ENCODE measurements around the gene TNNI2.
"Not testable (repeated sequence)": the region's sequence is repeated elsewhere in the genome, so short reads cannot be mapped to it uniquely, and the experiment has no call there.

TNNI2 gene

DNA sequence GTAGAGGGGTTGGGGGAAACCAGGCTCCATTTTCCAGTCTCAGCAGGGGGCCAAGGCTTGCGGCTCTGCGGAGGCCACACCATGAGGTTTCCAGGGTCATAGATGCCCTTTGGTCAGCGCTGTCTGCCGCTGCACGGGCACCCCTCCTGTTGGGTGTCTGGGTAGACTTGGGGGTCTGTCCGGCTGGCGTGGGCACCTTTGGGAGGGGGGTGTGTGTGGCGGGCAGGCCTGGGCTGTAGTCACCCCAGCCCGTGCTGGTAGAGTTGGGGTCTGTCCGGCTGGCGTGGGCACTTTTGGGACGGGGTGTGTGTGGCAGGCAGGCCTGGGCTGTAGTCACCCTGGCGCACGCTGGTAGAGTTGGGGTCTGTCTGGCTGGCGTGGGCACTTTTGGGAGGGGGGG lies 32.8 kb downstream of the TNNI2 start:
- no peak for DNase-seq (ENCODE audit: low read depth in 2 of 2, low spot score in 1 of 2)

DNA sequence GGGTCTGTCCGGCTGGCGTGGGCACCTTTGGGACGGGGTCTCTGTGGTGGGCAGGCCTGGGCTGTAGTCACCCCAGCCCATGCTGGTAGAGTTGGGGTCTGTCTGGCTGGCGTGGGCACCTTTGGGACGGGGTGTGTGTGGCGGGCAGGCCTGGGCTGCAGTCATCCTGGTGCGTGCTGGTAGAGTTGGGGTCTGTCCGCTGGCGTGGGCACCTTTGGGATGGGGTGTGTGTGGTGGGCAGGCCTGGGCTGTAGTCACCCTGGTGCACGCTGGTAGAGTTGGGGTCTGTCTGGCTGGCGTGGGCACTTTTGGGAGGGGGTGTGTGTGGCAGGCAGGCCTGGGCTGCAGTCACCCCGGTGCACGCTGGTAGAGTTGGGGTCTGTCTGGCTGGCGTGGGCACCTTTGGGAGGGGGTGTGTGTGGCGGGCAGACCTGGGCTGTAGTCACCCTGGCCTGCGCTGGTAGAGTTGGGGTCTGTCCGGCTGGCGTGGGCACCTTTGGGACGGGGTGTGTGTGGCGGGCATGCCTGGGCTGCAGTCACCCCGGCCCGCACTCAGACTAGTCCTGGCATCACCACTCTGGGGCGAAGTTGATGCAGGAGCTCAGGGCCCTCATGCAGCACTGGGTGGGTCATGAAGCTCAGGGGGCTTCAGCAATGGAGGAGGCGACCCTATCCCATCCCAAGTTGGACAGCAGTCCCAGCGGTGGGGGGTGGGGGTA lies 33.6 kb downstream of the TNNI2 start:
- DNase-seq (ENCODE audit: low read depth in 2 of 2, low spot score in 1 of 2), result no peak

DNA sequence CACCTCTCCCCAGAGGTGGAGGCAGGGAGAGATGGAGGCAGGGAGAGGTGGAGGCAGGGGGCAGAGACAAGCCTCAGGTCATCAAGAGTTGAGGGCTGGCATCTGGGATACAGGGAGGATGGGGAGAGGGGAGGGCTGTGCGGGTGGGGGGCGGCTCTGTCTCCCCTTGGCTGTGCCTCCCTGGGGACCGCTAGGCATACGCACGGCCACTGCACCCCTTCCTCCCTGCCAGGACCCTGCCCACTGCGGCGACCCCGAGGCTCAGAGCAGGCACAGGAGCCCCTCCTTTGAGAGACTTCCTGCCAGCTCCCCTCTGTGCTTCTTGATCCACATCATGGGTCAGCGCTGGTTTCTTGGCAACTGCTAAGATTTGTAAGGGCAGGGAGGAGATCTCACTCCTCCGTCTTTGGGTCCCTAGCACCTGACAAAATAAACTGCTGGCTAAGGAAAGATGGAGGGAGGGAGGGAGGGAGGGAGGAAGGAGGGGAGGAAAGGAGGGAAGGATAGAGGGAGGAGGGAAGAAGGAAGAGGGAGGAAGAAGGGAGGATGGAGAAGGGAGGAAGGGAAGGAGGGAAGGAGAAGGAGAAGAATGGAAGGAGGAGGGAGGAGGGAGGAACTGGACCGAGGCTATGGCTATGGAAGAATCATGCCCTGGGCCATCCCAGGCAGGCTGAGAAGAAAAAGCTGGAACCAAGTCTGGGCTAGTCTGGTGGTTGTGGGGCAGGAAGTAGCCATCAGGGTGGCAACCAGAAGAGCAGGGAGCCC lies 34.4 kb downstream of the TNNI2 start:
- no peak for DNase-seq (ENCODE audit: low read depth in 2 of 2, low spot score in 1 of 2)

DNA sequence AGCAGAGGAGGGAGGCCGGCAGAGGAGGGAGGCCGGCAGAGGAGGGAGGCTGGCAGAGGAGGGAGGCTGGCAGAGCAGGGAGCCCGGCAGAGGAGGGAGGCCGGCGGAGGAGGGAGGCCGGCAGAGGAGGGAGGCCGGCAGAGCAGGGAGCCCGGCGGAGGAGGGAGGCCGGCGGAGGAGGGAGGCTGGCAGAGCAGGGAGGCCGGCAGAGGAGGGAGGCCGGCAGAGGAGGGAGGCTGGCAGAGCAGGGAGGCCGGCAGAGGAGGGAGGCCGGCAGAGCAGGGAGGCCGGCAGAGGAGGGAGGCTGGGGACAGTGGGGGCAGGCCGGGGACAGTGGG lies 35.0 kb downstream of the TNNI2 start:
- not testable (repeated sequence) for DNase-seq (ENCODE audit: low read depth in 2 of 2, low spot score in 1 of 2)

DNA sequence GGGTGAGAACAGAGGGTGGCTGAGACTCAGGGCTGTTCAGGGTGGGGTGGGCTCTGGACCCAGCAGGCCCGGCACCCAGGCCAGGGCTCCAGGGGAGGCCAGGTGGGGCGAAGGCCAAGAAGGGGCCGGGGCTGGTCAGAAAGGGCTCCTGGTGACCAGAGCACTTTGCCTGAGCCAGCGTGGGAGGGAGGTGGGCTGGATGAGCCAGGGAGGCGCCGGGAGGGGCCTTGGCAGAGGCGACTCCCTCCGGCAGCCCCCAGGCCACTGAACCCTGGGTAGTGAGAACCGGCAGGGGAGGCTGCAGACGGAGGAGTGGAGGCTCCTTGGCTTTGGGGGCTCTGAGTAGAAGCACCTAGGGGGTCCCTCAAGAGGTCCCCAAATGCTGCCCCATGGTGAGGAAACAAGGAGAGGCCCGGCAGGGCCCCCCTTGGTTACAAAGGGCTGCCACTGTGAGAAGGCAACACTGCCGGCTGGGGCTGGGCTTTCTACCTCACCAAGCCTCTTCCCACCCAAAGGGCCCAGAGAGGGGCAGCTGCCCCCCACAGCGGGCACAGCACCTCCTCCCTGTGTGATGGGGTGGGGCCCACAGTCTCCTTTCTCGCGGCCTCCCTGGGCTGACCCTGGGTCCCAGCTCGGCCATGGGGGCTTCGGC lies 35.8 kb downstream of the TNNI2 start:
- not testable (repeated sequence) for DNase-seq (ENCODE audit: low read depth in 2 of 2, low spot score in 1 of 2)

DNA sequence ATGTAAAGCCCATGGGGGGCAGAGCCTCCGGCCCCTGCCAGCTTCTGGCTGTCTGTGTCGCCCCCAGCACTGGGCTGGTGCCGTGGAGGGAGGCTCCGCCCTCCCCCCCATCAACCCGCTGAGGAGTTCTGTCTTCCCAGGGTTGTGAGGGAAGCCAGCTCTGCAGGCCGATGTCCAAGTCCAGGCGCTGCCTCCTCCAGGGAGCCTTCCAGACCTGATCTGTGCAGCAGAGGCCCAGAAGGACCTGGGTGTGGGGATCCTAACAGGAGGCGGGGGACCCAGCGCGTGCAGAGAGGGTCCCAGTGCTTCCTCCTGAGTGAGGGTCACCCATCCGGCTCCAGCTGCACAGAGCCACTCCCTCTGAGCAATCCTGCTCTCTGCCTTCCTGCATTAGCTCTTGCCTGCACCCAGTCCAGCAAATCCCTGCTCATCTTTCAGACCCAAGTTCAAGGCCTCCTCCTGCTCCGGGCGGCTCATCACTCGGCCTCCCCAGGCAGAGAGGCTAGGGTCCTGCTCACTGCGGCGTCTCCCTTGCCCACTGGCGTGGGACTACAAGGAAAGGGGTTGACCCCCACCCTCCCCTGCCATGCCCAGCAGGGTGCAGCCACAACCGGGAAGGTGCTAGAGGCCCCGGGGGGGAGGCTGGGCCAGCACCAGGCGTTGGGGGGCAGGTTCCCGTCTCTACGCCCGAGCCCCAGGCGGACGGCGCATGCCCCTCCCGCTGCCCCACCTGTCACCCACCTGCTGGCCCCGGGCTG lies 36.5 kb downstream of the TNNI2 start:
- no peak for DNase-seq (ENCODE audit: low read depth in 2 of 2, low spot score in 1 of 2)

DNA sequence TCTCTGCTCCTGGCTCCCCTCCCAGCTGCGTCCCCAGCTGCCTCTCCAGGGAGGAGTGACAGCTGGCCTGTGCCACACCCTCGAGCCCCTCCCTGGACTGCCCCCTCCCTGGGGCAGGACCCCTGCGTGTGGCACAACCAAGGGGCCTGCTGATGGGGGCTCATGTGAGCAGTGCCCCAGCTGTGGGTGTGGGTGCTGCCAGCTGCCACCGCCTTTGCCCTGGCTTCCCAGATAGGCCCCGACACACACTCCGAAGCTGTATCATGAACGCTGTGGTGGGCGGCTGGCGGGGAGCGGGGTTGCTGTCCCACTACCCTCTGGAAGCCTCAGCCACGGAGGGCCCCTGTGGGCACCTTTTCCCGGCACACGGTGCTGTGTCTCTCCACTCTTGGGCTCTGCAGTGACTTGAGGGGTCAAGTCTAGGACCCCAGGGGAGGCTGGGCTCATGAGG lies 37.1 kb downstream of the TNNI2 start:
- DNase-seq (ENCODE audit: low read depth in 2 of 2, low spot score in 1 of 2), result not testable (repeated sequence)

DNA sequence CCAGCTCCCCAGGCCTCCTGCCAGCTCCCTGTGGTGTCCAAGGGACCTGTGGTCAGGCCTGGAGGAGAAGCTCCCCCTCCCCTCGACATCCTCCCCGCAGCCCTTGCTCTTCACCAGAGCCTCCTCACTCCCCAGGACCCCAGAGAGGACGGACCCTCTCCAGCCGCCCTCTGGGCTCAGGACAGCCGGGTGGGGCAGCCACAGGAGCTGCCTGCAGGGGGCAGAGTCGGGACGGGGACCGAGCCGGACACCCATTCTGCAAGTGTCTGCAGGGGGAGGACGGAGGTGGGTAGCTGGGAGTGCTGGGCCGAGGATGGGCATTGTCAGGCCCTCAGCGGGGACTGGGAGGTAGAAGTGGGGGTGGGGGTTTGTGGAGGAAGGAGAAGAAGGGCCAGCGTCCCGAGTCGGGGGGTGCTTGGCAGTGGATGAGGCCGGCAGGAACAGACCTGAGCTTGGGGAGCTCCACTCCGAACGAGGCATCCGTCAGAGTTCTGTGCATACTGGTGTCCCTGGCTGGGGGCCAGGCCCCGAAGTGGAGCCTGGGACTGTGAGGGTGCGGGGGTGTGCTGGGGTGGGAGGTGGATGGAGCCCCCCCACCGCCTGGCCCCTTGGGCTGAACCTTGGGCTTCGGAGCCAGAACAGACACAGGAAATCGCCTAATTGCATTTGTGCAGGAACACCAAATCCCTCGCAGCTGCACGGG lies 37.7 kb downstream of the TNNI2 start:
- no peak for DNase-seq (ENCODE audit: low read depth in 2 of 2, low spot score in 1 of 2)

DNA sequence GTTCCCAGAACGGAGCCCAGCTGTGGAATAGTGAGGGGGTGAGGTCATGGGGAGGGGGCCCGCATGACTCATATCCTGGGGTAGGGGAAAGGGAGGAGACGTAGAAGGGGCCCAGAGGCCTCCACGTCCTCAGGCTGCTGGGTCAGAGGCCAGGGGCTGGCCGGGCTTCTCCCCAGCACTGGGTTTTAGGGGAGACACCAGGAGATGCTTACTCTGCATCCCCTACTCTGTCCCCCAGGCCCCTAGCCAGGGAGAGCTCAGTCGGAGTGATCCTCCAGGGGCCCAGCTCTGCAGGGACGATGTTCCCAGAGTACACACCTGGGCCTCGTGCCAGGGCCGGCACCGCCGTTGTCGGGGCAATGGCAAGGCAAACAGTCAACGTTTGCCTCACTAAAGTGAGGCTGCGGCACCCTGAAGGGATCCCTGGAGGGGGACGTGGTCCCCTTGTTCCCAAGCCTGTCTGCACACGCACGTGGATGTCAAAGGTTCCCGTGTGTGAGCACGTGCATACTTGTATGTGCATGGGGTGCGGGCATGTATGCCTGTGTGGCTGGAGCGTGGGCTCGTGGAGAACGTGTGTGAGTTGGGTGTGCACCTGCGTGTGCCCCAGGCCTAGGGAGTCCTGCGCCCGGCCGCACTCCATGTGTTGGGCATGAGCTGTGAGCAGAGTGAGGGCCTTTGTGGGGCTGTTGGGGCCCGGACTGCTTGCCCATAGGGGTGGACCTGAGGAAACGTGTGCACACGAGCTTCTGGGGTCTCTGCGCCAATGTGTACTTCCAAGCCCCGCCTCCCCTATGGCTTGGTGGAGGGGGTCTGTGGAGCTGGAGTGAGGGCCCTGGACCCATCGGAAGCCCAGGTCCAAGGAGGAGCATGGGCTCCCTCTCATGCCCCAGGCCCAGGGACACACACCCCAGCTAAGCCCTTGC lies 38.7 kb downstream of the TNNI2 start:
- no peak for DNase-seq (ENCODE audit: low read depth in 2 of 2, low spot score in 1 of 2)

DNA sequence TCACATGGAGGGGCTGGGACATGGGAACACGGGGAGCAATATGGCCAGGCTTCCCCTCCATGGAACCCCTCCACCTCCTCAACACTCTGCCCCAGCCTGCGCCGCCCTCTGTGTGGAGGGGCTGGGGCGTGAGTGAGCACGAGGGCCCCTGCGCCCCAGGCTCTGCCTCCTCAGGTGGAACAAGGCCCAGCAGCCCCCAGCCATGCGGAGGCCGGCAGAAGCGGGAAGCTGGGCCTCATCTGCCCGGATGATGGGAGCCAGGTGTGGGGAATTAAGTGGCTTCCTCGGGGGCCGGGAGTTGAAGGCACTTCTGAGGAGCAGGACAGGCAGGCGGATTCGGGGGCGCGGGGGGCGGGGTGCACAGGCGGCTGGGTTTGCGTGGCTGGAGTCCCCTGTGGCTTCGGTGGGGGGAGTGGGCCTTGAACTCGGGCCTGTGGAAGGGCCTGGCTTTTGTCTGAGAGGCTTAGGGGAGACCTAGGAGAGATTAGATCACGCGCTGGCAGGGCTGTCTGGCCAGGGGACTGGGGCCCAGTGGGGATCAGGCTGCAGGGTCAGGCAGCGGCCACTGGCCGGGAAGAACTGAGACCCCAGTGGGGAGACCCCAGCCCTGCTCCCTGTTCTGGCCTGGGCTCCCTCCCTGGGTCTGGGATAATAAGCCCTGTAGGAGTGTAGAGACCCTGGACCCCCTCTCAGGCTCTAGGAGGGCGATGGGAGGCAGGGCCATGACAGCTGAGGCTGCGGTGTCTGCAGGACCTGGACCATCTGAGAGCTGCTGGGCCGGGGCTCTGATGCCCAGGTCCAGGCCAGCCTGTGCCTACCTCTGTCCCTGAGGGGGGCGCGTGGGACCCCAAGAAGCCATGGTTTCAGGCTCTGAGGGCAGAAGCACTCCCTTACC lies 39.6 kb downstream of the TNNI2 start:
- no peak for DNase-seq (ENCODE audit: low read depth in 2 of 2, low spot score in 1 of 2)

DNA sequence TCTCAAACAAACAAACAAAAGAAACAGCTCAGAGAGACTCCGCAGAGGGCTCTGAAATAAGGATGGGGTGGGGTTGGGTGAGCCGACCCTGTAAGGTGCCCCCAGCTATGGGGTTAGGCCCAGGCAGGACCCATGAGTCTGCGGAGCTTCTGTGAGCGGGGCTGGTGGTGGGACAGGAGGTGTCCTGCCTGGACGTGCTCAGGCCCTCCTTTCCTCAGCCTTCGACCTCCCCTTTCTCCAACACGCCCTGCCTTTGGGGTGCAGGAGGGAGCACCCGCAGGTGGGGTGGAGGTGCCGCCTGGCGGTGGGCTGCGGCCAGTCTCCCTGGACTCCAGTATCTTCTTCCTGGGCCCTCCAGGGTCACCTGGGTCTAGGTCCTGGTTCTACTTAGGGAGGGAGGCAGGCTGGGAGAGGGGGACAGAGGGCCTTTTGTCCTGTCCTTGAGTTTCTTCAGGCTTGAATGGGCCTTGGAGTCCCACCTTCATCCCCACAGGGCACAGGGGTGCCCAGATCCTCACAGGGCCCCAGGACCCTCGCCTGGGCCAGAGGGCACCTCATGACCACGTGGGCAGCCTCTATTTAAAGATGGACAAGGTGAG lies 40.7 kb downstream of the TNNI2 start:
- DNase-seq (ENCODE audit: low read depth in 2 of 2, low spot score in 1 of 2), result no peak

DNA sequence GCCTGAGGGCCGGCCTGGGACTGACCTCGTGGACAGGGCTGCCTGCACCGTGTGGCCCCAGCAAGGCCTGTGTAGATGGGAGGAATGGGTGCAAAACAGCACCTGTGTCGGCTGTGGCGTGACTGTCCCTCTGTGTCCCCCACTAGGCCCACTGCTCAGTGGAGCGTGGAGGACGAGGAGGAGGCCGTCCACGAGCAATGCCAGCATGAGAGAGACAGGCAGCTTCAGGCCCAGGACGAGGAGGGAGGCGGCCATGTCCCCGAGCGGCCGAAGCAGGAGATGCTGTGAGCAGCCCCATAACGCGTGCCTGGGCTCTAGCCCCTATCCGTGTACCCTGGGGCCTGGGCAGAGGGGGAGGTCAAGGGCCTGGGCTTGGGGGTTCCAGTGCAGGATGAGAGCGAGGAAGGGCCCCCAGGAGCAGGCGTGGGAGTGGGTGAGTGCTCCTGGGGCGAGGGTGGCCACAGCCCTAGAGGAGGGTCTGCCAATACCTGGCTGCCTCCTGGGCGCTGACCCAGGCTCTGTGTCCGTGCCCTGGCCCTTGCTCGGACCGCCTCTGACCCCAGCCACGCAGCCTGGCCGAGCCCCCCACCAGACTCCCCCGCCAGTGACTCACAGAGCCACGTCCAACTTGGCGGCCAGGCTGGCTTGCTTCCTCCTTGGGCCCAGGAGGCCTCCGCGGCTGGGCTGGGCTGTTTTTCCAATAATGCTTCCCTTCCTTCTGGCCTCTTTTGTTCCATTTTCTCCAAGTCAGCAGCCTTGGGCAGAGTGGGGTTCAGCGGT lies 41.4 kb downstream of the TNNI2 start:
- no peak for DNase-seq (ENCODE audit: low read depth in 2 of 2, low spot score in 1 of 2)

DNA sequence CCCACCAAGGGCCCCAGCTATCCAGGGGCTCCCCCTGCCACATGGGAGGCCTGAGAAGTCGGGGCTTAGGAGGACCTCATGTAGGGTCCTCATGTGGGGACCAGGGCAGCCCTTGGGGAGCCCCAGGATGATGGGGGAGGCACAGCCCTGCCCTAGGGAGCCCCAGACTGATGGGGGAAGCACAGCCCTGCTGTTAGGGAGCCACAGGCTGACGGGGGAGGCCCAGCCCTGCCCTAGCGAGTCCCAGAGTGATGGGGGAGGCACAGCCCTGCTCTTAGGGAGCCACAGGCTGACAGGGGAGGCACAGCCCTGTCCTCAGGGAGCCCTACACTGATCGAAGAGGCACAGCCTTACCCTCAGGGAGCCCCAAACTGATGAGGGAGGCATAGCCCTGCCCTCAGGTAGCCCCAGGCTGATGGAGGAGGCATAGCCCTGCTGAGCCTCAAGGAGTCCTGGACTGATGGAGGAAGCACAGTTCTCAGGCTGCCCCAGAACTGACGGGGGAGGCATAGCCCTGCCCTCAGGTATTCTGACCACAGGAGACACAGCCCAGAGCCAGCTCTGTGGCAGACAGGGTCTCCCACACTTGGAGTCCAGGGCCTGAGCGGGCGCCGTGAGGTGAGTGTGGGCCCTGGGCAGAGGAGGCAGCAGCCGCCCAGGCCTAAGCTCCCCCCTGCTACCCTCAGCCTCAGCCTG lies 42.1 kb downstream of the TNNI2 start:
- DNase-seq (ENCODE audit: low read depth in 2 of 2, low spot score in 1 of 2), result no peak

DNA sequence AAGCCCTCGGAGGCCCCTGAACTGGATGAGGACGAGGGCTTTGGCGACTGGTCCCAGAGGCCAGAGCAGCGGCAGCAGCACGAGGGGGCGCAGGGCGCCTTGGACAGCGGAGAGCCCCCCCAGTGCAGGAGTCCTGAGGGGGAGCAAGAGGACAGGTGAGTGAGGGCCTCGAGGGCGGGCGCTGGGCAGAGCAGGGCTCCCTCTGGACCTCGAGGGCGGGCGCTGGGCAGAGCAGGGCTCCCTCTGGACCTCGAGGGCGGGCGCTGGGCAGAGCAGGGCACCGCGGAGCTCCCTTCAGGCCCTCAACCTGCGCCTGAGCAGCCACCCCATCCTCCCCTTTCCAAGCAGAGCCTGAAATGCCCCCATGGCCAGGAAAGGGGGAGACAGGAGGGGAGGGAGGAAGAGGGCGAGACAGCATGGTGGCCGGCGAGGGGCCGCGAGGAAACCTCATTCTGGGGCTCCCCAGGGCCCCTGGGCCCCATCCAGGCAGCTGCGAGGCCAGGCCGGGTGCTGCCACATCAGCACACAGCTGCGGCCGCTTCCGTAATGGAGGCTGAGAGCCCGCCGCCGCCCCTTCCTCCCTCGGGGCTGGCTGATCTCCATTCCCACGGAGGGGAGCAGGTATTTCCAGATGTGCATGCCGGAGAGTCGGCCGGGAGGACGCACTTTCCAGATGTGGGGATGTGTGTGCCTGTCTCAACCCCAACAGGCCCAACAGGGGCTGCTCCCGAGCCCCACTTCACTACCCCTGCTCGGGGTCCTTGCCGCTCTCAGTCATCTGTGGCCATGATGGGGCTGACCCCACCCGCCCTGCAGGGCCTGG lies 42.9 kb downstream of the TNNI2 start:
- DNase-seq (ENCODE audit: low read depth in 2 of 2, low spot score in 1 of 2), result no peak

DNA sequence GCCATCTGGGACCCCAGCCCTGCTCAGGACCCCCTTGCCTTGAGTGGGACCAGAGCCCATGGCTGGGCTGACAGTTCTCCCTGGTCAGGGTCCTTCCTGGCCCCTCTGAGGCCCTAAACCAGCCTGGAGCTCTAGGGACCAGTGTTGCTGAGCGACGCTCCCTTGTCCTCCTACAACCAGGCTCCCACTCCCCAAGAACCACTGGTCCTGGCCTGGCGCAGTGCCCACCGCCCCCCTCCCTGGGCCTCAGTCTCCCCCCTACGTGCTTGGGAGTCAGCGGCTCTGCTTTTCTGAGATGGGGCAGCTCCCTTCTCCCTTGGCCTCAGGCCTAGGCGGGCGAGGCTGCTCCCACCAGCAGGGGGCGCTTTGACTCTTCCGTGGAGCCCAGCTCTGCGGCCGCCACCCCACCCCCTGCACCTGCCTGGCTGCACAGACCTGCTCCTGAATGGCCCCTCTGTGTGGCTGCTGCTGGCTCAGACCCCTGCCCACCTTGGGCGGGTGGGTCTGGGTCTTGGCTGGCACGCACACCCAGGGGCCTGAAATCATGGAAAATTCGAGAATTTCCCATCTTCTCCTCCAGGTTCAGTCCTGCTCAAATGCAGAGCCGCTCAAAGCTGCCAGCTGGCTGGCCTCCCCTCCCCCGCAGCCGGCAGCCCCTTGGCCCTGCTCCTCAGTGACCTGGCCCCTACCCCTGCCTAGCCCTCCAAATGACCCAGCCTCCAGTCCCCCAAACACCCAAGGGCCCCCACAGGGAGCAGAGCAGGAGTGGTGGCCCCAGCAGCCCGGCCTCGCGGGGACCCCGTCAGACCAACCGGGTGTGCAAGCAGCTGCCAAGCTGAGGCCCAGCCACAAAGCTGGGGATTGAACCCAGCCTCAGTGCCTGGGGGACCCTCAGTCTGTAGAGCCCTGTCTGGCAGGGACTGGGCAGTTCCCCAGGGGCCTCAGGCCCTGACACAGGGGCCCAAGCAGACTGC lies 43.8 kb downstream of the TNNI2 start:
- DNase-seq (ENCODE audit: low read depth in 2 of 2, low spot score in 1 of 2), result peak; percentile 60 to 64

Measured in stimulated activated CD8-positive, alpha-beta memory T cell treated with anti-CD3 and anti-CD28 coated beads, Interleukin-4, amount 100 ng/mL, for 1 hour (primary cell).